Activated CD4-positive, alpha-beta memory T cell treated with anti-CD3 and anti-CD28 coated beads, Interleukin-2, amount 10 ng/mL, durations not matched to agents 7 days and 5 days (primary cell): ENCODE results near the gene RASA1. TPM values are rescaled to one million over a fixed set of nuclear protein-coding genes. Genes with fewer than 3 reads are reported as not detected.
A peak's percentile ranks its signal among the peaks of the same experiment; 100 is the strongest.

Experiments
- CTCF ChIA-PET: fragments of 350-600 bp; sonication (Branson Sonifier 250); formaldehyde crosslinking; loops from one replicate; lab custom pipeline; 2021; ENCODE audit warnings: antibody characterized with exemption, inconsistent platforms; lab: Charles Lee
- POLR2A ChIA-PET: fragments of 350-600 bp; sonication (Branson Sonifier 250); formaldehyde crosslinking; loops from one replicate; lab custom pipeline; 2021; ENCODE audit warnings: antibody characterized with exemption; lab: Charles Lee
- DNase-seq: peaks from one replicate; pipeline ENCODE4 v3.0.0-alpha.2; 2020
- H3K27ac Mint-ChIP-seq: one replicate; pipeline ENCODE4 v1.8.0; 2021; ENCODE audit warnings: mild to moderate bottlenecking, mixed read lengths
- H3K27me3 Mint-ChIP-seq: one replicate; pipeline ENCODE4 v1.8.0; 2021; ENCODE audit warnings: mixed read lengths
- H3K36me3 Mint-ChIP-seq: one replicate; pipeline ENCODE4 v1.8.0; 2021; ENCODE audit warnings: low read depth, mixed read lengths
- H3K4me1 Mint-ChIP-seq: one replicate; pipeline ENCODE4 v1.8.0; 2021; ENCODE audit warnings: mixed read lengths
- H3K4me3 Mint-ChIP-seq: one replicate; pipeline ENCODE4 v1.8.0; 2021; ENCODE audit warnings: mild to moderate bottlenecking, mixed read lengths
- H3K9me3 Mint-ChIP-seq: one replicate; pipeline ENCODE4 v1.8.0; 2021; ENCODE audit warnings: mixed read lengths
- total RNA-seq, 2 experiments: library from RNA; stranded (reverse); gene quantifications; one replicate each; pipeline ENCODE4 v1.2.3, GENCODE V29; 2021

The RASA1 gene
- total RNA-seq, 2 experiments from 2014 or later, result 22.5 to 23.5 TPM

DNA sequence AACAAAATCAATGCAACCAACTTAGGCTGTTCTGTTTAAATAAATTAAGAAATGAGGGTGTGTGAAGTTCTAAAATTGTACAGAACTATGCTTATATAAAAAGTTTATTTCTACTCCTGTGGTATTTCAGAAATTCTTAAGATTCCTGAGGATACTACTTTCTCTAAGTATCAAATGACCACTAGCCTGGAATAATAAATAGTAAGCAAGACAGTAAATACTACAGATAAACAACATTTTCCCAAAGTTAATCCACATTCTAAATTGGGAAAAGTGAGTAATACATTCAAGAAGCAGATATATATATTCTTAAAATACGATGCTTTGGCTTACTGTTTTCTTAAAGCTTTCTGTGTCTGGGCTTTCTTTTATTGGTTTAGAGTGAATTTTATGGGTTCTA, 115.5 kb downstream of the RASA1 start:
- no peaks in the 10 kb centered on the region for H3K9me3 Mint-ChIP-seq
- no peaks in the 10 kb centered on the region for H3K27me3 Mint-ChIP-seq
- no peak for DNase-seq
- H3K4me3 Mint-ChIP-seq, result no peak overlapping the region
- ChIA-PET CTCF (interaction anchor here (1.7 kb wide), 1 partner anchor 21 kb away, joined by 4 read pairs; no protein-coding TSS in a partner anchor), POLR2A (no interaction called here)
- no peak overlapping the region for H3K27ac Mint-ChIP-seq
- peaks cover 39% of the 10 kb centered on the region for H3K36me3 Mint-ChIP-seq
- H3K4me1 Mint-ChIP-seq, result no peaks in the 10 kb centered on the region

DNA sequence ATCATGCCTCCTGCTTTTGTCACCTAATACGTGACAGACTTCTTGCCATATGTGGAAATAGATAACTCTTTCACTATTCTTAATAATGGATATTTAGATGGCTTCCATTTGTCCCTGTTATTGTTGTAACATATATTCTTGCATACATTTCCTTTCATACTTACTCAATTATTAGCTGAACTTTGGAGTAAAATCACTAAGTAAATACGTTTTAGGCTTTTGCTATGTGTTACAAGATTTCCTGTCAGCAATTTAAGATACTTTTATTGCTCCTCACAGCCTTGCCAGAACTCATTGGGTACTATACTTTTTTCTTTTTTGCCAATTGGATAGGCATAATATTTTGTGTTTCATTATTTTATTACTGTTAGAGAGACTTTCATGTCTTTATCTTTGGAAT, 118.1 kb downstream of the RASA1 start:
- Mint-ChIP-seq H3K4me3 (no peak overlapping the region), H3K4me1 (peaks cover 14% of the 10 kb centered on the region), H3K27ac (no peak overlapping the region), H3K36me3 (peaks cover 54% of the 10 kb centered on the region), H3K27me3 (no peaks in the 10 kb centered on the region), H3K9me3 (no peaks in the 10 kb centered on the region)
- no peak for DNase-seq
- ChIA-PET POLR2A (no interaction called here), CTCF (no interaction called here)

DNA sequence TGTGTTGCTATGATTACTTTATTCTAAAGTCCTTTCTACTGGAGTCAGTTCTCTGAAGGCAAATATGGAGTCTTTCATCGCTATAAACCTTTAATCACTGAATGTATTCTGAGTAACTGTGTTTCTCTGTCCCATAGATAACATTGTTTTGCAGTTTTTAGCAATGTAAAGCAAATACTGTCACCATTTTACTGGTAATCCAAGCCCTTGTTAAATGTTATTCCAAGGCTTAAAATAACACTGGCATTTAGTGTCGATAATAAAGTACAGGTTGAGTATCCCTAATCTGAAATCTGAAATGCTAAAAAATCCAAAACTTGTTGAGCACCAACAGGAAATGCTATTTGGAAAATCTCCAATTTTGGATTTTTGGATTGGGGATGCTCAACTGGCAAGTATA, 120.4 kb downstream of the RASA1 start:
- ChIA-PET CTCF (no interaction called here), POLR2A (interaction anchor here (1.1 kb wide), 1 partner anchor 8 kb away, joined by 3 read pairs; no protein-coding TSS in a partner anchor)
- no peaks in the 10 kb centered on the region for H3K27me3 Mint-ChIP-seq
- H3K4me1 Mint-ChIP-seq, result peaks cover 19% of the 10 kb centered on the region
- no peak overlapping the region for H3K27ac Mint-ChIP-seq
- H3K4me3 Mint-ChIP-seq, result no peak overlapping the region
- H3K9me3 Mint-ChIP-seq, result no peaks in the 10 kb centered on the region
- no peak for DNase-seq
- H3K36me3 Mint-ChIP-seq, result peaks cover 69% of the 10 kb centered on the region

- Mint-ChIP-seq H3K9me3 (no peaks in the 10 kb centered on the region), H3K36me3 (peaks cover 72% of the 10 kb centered on the region), H3K4me3 (no peak overlapping the region), H3K4me1 (peaks cover 19% of the 10 kb centered on the region), H3K27ac (no peak overlapping the region), H3K27me3 (no peaks in the 10 kb centered on the region)
- no peak for DNase-seq
- ChIA-PET CTCF (interaction anchor here (3.5 kb wide), 1 partner anchor 10 kb away, joined by 23 read pairs; no protein-coding TSS in a partner anchor), POLR2A (interaction anchor here (1.1 kb wide), 1 partner anchor 9 kb away, joined by 3 read pairs; no protein-coding TSS in a partner anchor)
Observed at GRCh38 chr5:87389296-87390034, 121.8 kb downstream of the RASA1 start.

GRCh38 chr5:87390075-87390474, 122.4 kb downstream of the RASA1 start:
- no peak overlapping the region for H3K4me3 Mint-ChIP-seq
- DNase-seq, result no peak
- ChIA-PET POLR2A (no interaction called here), CTCF (interaction anchor here (3.5 kb wide), 1 partner anchor 10 kb away, joined by 23 read pairs; no protein-coding TSS in a partner anchor)
- peaks cover 19% of the 10 kb centered on the region for H3K4me1 Mint-ChIP-seq
- H3K27ac Mint-ChIP-seq, result no peak overlapping the region
- H3K36me3 Mint-ChIP-seq, result peaks cover 78% of the 10 kb centered on the region
- no peaks in the 10 kb centered on the region for H3K9me3 Mint-ChIP-seq
- H3K27me3 Mint-ChIP-seq, result no peaks in the 10 kb centered on the region

DNA sequence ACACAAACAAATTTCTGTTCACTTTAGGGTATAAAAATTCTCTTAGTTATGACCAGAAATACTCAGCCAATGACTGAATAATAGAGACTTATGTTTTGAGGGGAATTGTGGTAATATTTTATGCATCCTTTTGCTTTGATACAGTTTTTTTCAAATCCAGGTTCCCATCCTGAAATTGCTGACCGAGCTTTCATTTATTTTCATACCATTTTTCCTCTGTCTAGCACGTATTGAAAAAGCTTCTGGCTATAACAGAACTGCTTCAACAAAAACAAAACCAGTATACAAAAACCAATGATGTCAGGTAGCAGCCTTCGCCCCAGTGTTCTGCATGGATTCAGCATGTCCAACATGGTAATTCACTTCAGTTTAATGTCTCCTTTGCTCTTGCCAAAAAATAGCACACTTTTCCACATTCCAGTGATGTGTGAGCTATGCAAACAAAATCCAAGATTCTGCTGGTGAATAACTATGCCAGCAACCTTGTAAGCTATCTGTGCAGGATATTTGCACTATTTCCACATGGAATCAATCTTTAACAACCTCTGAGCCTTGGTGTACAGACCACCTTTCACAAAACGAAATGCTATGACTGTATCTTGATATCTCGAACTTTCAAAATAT, 123.0 kb downstream of the RASA1 start:
- Mint-ChIP-seq H3K36me3 (peaks cover 79% of the 10 kb centered on the region), H3K27ac (no peak overlapping the region), H3K9me3 (no peaks in the 10 kb centered on the region), H3K27me3 (no peaks in the 10 kb centered on the region), H3K4me3 (no peak overlapping the region), H3K4me1 (peaks cover 19% of the 10 kb centered on the region)
- CTCF ChIA-PET, result interaction anchor here (3.5 kb wide), 1 partner anchor 9 kb away, joined by 23 read pairs; no protein-coding TSS in a partner anchor
- DNase-seq, result no peak
- POLR2A ChIA-PET, result no interaction called here

DNA sequence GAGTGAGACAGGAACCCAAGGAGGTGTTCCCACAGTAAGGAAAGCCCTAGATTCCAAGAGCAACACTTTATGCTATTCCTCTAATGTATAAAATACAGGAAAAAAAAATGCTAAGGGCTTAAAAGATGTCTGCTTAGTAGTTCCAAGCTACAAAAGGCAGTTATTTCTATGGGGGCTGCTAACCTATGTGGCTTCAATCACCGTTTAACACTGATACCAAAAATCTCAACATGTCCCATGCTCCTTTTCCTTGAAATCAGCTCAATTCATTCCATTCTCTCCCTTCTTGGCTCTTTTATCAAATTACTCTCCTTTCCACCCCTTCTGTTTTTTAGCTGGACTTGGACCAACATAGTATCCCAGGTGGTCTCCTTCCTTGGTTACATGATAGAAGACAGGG, 124.5 kb downstream of the RASA1 start:
- POLR2A ChIA-PET, result no interaction called here
- no peak overlapping the region for H3K4me3 Mint-ChIP-seq
- CTCF ChIA-PET, result interaction anchor here (1.0 to 3.5 kb wide), 2 partner anchors 8 to 20 kb away, joined by 3 to 23 read pairs; no protein-coding TSS in a partner anchor
- peaks cover 25% of the 10 kb centered on the region for H3K4me1 Mint-ChIP-seq
- peak overlapping the region; percentile 24 for H3K27ac Mint-ChIP-seq
- H3K9me3 Mint-ChIP-seq, result no peaks in the 10 kb centered on the region
- no peak for DNase-seq
- peaks cover 79% of the 10 kb centered on the region for H3K36me3 Mint-ChIP-seq
- no peaks in the 10 kb centered on the region for H3K27me3 Mint-ChIP-seq

DNA sequence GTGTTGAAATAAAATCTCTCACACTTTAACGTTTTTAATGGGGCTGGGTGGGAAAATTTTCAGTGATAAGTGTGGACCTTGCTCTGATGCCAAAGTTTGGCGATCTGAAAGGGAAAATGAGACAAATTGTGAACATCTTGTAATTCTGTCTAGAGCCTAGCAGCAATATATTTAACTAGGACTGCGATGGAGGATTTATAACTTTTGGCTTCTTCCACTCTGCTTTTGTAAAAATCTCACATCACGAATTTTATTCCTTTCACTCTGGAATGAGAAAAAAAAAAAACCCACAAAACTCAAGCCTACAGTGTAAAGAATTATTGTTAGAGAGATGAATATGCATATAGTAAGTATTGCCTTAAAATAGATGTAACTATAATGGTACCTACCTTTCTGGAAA, 125.1 kb downstream of the RASA1 start:
- H3K4me1 Mint-ChIP-seq, result peaks cover 27% of the 10 kb centered on the region
- ChIA-PET CTCF (interaction anchor here (3.5 kb wide), 1 partner anchor 7 kb away, joined by 23 read pairs; no protein-coding TSS in a partner anchor), POLR2A (no interaction called here)
- no peaks in the 10 kb centered on the region for H3K27me3 Mint-ChIP-seq
- no peak overlapping the region for H3K4me3 Mint-ChIP-seq
- H3K9me3 Mint-ChIP-seq, result no peaks in the 10 kb centered on the region
- peaks cover 78% of the 10 kb centered on the region for H3K36me3 Mint-ChIP-seq
- DNase-seq, result no peak
- H3K27ac Mint-ChIP-seq, result no peak overlapping the region

- Mint-ChIP-seq H3K27ac (no peak overlapping the region), H3K9me3 (no peaks in the 10 kb centered on the region), H3K4me1 (peaks cover 27% of the 10 kb centered on the region), H3K27me3 (no peaks in the 10 kb centered on the region), H3K36me3 (peaks cover 78% of the 10 kb centered on the region), H3K4me3 (no peak overlapping the region)
- DNase-seq, result no peak
- ChIA-PET POLR2A (interaction anchor here (0.6 kb wide), 1 partner anchor 71 kb away, joined by 3 read pairs; no protein-coding TSS in a partner anchor), CTCF (interaction anchor here (0.6 kb wide), 1 partner anchor 125 kb away, joined by 3 read pairs; the partner anchor contains the start of gene RASA1)
Observed at GRCh38 chr5:87393331-87393730, 125.6 kb downstream of the RASA1 start.

DNA sequence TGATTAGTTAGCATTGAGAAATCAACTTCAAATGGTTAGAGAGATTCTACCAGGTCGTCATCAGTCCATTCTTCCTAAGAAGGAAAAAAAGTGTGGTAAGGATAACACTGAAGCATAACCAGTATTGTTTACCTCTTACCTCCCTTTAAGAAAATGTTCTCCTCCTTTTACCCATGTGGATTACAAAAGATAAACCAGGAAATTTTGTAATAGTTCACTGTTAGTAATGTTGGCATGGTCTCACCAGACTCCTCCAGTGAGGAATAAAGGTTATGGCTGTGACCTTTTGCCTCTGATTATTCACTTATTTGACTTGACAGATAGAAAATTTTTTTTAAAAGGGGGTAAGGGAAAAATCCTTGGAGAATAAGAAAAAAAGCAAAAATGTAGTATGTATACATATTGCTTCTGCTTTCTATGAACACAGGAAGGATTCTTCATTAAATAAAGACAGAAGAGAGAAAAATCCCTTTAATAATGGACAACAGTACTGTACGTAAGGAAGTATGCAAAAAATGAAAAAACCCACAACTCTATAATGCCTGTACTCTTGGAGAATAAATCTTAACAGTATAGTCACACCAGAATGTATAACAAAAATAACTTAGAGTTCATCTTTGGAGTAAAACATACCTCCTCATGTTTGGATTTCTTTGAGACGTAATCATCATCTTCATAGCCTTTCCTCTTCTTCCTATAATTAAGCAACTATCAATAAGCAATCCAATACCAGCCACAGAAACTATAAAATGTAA, 126.9 kb downstream of the RASA1 start:
- H3K27me3 Mint-ChIP-seq, result no peaks in the 10 kb centered on the region
- H3K9me3 Mint-ChIP-seq, result no peaks in the 10 kb centered on the region
- POLR2A ChIA-PET, result interaction anchor here (1.8 kb wide), 1 partner anchor 18 kb away, joined by 12 read pairs; the partner anchor contains the start of gene CCNH
- H3K36me3 Mint-ChIP-seq, result peaks cover 78% of the 10 kb centered on the region
- no peak overlapping the region for H3K4me3 Mint-ChIP-seq
- CTCF ChIA-PET, result no interaction called here
- H3K27ac Mint-ChIP-seq, result no peak overlapping the region
- no peak for DNase-seq
- H3K4me1 Mint-ChIP-seq, result peaks cover 29% of the 10 kb centered on the region

DNA sequence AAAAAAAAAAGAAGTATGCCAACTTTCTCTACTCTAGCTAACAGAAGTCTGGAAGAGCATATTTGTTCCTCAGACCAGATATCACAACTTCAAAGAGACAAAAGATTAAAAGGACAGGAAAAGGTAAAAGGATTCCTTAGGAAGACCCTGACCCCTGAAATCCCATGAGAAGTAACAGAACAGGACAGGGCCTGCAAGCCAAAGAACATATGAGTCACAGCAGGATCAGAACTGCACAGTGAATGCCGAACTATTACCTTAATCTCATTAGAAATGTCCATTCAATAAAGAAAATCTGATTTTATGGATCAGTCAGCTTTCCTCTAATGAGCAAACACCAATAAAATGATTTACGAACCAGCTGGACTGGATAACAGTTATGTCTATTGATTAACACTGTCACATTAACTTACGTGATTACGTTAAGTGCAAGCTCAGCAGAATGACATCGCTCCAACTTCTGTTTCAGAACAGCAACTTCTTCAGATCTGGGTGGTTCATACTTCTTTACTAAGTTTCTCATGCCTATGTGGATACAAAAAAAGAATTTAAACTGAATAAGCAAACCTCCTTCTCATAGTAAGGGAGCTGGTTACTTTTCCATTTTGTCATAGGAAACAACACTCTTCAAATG, 131.4 kb downstream of the RASA1 start:
- no peak overlapping the region for H3K4me3 Mint-ChIP-seq
- H3K9me3 Mint-ChIP-seq, result no peaks in the 10 kb centered on the region
- peaks cover 22% of the 10 kb centered on the region for H3K4me1 Mint-ChIP-seq
- H3K36me3 Mint-ChIP-seq, result peaks cover 63% of the 10 kb centered on the region
- no peak for DNase-seq
- CTCF ChIA-PET, result interaction anchor here (1.0 to 3.9 kb wide), 9 partner anchors 8 to 518 kb away, joined by 3 to 23 read pairs (median 8); partner anchors contain the start of gene CCNH
- POLR2A ChIA-PET, result interaction anchor here (1.3 to 1.7 kb wide), 4 partner anchors 13 to 131 kb away, joined by 3 to 9 read pairs (median 4); partner anchors contain the start of genes CCNH and RASA1
- no peaks in the 10 kb centered on the region for H3K27me3 Mint-ChIP-seq
- peak overlapping the region; percentile 49 for H3K27ac Mint-ChIP-seq

DNA sequence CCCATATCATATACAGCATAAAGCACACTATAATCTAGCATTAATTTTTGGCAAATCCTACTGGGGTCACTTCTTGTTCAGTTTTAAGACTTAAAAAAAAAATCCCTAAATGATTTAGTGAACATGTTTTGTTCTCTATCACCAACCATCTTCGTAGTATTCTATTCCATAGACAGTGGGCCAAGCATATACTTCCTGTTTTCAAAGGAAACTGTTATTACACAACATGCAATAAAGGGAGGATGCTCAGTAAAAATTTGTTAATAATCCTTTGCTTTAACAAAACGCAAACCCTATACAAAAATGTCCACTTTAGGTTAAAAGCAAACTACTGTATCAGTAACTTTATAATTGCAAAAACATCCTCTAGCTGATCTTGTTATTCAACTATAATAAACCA, 132.0 kb downstream of the RASA1 start:
- H3K4me1 Mint-ChIP-seq, result peaks cover 26% of the 10 kb centered on the region
- ChIA-PET CTCF (interaction anchor here (0.6 to 3.9 kb wide), 21 partner anchors 9 to 522 kb away, joined by 3 to 23 read pairs (median 4); partner anchors contain the start of gene CCNH), POLR2A (interaction anchor here (1.5 to 1.6 kb wide), 2 partner anchors 13 to 131 kb away, joined by 5 to 9 read pairs; partner anchors contain the start of gene CCNH)
- no peak for DNase-seq
- peaks cover 63% of the 10 kb centered on the region for H3K36me3 Mint-ChIP-seq
- H3K27me3 Mint-ChIP-seq, result no peaks in the 10 kb centered on the region
- no peak overlapping the region for H3K4me3 Mint-ChIP-seq
- no peaks in the 10 kb centered on the region for H3K9me3 Mint-ChIP-seq
- H3K27ac Mint-ChIP-seq, result peak overlapping the region; percentile 8
